ENCODE measurements around the gene MTG1.
"Not testable (repeated sequence)": the region's sequence is repeated elsewhere in the genome, so short reads cannot be mapped to it uniquely, and the experiment has no call there.

MTG1 gene

DNA sequence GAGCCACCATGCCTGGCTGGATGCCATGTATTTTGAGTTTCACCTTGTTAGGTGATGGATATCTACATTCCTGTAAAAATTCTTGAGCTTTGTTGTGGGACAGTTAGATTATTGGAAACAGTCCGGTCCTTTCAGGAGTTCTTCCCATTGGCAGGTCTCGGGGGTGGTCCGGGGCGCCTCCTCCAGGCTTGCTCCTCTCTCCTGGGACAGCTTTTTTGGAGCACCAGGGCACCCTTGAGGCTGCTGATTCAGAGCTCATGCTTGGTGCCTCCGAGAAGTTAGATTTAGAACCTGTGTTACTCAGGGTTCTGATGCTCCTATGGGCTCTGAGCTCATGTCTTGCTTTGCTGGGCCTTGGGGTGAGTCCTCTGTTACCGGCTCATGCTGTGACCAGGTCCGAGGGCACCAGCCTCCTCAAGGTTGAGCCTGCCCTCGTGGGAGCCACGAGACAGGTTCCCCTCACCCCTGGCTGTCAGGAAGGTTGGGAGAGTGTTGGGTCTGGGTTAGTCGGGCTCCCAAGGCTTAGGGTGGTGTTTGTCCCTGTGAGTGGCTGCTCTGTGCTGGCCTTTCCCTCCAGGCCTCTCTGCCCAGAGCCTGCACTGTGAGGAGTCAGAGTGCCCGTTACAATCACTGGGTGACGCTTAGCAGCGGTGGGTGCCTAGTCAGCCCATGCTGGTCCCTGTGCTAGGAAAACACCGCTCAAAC lies 24.5 kb downstream of the MTG1 start:
- DNase-seq (ENCODE audit: low read depth, low spot score) = no peak
- WGBS (ENCODE audit: insufficient coverage, insufficient read length) = no CpG with 5 or more reads among the region's 14 CpGs
- Histone ChIP-seq H3K36me3 (ENCODE audit: control insufficient read depth, insufficient read depth, low read length) (peaks cover 10% of the 10 kb centered on the region; the same call in 1 of the 2 replicates), H3K4me3 (ENCODE audit: low read length) (no peak overlapping the region), H3K27ac (ENCODE audit: low read length) (no peak overlapping the region), H3K4me1 (ENCODE audit: control insufficient read depth, insufficient read depth, low read length) (peaks cover 2% of the 10 kb centered on the region; the same call in 1 of the 2 replicates), H3K27me3 (ENCODE audit: control insufficient read depth, insufficient read depth, low read length) (no peaks in the 10 kb centered on the region), H3K9me3 (ENCODE audit: control insufficient read depth, insufficient read depth, low read length) (no peaks in the 10 kb centered on the region)

DNA sequence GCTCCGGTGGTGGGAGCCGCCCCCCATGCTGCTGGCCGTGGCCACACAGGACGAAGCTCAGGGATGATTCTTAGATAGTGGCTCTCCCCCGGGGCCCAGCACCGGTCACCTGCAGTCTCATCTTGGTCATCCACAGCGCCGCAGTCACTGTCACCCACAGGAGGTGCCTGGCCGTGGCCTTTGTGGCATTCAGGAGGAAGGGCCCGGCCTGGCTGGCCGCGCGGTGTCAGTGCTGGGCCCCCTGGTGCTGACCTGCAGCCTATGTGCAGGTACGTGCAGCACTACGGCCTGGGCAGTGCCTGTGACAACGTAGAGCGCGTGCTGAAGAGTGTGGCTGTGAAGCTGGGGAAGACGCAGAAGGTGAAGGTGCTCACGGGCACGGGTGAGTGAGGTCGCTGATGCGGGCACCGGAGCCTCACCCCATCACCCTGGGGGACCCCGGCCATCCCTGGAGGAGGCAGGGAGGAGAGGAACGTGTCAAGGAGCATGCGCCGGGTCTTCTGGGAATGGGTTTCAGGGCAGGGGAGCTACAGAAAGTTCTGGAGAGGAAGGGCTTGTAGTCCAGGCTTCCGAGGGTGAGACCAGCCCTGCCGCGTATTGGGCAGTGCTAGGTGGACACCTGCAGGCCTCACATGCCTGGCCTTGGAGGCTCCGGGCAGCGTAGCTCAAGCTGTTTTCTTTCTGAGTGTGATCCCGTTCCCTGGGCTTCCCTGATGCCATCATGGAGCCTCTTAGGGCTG lies 25.4 kb downstream of the MTG1 start:
- Histone ChIP-seq H3K9me3 (ENCODE audit: control insufficient read depth, insufficient read depth, low read length) (no peaks in the 10 kb centered on the region), H3K4me1 (ENCODE audit: control insufficient read depth, insufficient read depth, low read length) (peaks cover 2% of the 10 kb centered on the region; the same call in 1 of the 2 replicates), H3K27ac (ENCODE audit: low read length) (no peak overlapping the region), H3K36me3 (ENCODE audit: control insufficient read depth, insufficient read depth, low read length) (peaks cover 10% of the 10 kb centered on the region; the same call in 1 of the 2 replicates), H3K27me3 (ENCODE audit: control insufficient read depth, insufficient read depth, low read length) (no peaks in the 10 kb centered on the region), H3K4me3 (ENCODE audit: low read length) (no peak overlapping the region; the same call in 1 of the 2 replicates)
- no CpG with 5 or more reads among the region's 34 CpGs for WGBS (ENCODE audit: insufficient coverage, insufficient read length)
- no peak for DNase-seq (ENCODE audit: low read depth, low spot score)

- Histone ChIP-seq H3K27ac (ENCODE audit: low read length) (no peak overlapping the region), H3K9me3 (ENCODE audit: control insufficient read depth, insufficient read depth, low read length) (no peaks in the 10 kb centered on the region), H3K4me1 (ENCODE audit: control insufficient read depth, insufficient read depth, low read length) (peaks cover 2% of the 10 kb centered on the region; the same call in 1 of the 2 replicates), H3K36me3 (ENCODE audit: control insufficient read depth, insufficient read depth, low read length) (peaks cover 10% of the 10 kb centered on the region; the same call in 1 of the 2 replicates), H3K4me3 (ENCODE audit: low read length) (no peak overlapping the region), H3K27me3 (ENCODE audit: control insufficient read depth, insufficient read depth, low read length) (no peaks in the 10 kb centered on the region)
- DNase-seq (ENCODE audit: low read depth, low spot score) = no peak
- no CpG with 5 or more reads among the region's 17 CpGs for WGBS (ENCODE audit: insufficient coverage, insufficient read length)
These were observed 26.1 kb downstream of the MTG1 start for GRCh38 chr10:133420028-133420427.

DNA sequence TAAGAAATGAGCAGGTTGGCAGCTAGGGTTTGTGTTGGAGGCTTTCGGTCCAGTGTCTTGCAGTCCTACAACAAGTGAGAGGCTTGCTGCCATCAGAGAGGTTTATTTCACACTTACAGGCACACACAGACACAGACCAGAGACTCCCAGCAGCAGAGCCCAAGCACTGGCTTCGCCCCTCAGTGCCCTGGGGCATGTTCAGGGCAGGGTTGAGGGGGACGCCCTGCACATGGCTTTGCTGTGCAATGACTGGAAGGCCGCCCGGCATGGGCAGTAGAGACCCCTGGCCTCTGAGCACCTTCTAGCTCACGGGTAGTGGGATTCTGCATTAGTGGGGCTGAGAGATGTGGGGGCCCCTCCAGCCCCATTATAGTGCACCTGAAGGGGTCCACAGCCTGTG lies 26.6 kb downstream of the MTG1 start:
- H3K4me1 ChIP-seq (ENCODE audit: control insufficient read depth, insufficient read depth, low read length) = peaks cover 2% of the 10 kb centered on the region; the same call in 1 of the 2 replicates
- H3K36me3 ChIP-seq (ENCODE audit: control insufficient read depth, insufficient read depth, low read length) = peaks cover 10% of the 10 kb centered on the region; the same call in 1 of the 2 replicates
- H3K4me3 ChIP-seq (ENCODE audit: low read length) = no peak overlapping the region
- H3K9me3 ChIP-seq (ENCODE audit: control insufficient read depth, insufficient read depth, low read length) = no peaks in the 10 kb centered on the region
- no peaks in the 10 kb centered on the region for H3K27me3 ChIP-seq (ENCODE audit: control insufficient read depth, insufficient read depth, low read length)
- no peak overlapping the region for H3K27ac ChIP-seq (ENCODE audit: low read length)
- DNase-seq (ENCODE audit: low read depth, low spot score) = no peak
- WGBS (ENCODE audit: insufficient coverage, insufficient read length) = no CpG with 5 or more reads among the region's 6 CpGs

DNA sequence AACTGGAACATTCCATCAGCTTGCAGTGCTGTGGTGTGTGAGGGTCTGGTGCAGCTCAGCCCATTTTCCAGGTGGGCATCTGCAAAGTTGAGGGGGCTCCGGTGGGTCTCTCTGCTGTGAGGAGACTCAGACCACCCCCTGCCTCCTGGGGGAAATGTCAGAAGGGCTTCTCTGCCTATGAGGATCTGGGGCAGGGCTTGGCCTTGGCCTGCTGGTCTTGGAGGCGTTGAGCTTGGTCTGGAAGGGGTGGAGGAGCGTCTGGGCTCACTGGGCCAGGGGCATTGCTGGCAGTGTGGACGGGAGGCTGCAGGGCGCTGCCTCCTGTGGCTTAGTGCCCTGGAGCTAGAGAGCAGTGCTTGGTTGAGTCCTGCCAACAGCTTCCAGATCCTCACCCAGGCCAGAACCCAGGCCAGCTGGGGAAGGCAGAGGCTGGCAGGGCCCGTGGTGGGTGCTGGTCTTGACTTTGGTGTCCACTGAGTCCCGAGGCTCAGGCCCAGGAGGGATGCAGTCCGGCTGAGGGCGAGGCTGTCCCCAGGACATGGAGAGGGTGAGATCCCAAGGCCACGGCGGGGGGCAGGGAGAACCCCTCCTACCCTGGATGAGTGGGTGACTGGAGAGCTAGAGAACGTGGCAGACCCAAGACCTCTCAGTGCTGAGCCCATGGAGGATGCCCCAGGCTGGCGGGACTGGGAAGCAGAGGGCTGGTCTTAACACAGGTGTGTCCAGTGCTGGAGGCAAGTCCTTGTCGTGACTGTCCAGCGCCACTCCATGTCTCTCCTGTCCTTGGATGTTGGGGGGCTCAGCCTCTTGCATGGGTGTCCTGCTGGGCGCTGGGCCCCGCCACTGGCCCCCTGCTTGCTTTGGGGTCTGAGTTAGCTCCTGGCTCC lies 27.6 kb downstream of the MTG1 start:
- 0 out of 2 replicates have a peak overlapping the region, but pooled peaks have one; percentile 13 for H3K4me3 ChIP-seq (ENCODE audit: low read length)
- no CpG with 5 or more reads among the region's 17 CpGs for WGBS (ENCODE audit: insufficient coverage, insufficient read length)

GRCh38 chr10:133422223-133422806 lies 28.4 kb downstream of the MTG1 start:
- Histone ChIP-seq H3K4me3 (ENCODE audit: low read length) (no peak overlapping the region), H3K36me3 (ENCODE audit: control insufficient read depth, insufficient read depth, low read length) (peaks cover 6% of the 10 kb centered on the region; the same call in 1 of the 2 replicates), H3K4me1 (ENCODE audit: control insufficient read depth, insufficient read depth, low read length) (peaks cover 2% of the 10 kb centered on the region; the same call in 1 of the 2 replicates), H3K27ac (ENCODE audit: low read length) (no peak overlapping the region), H3K27me3 (ENCODE audit: control insufficient read depth, insufficient read depth, low read length) (no peaks in the 10 kb centered on the region), H3K9me3 (ENCODE audit: control insufficient read depth, insufficient read depth, low read length) (no peaks in the 10 kb centered on the region)
- no CpG with 5 or more reads among the region's 16 CpGs for WGBS (ENCODE audit: insufficient coverage, insufficient read length)
- no peak for DNase-seq (ENCODE audit: low read depth, low spot score)

More for the DNA sequence above, 27.6 kb downstream of the MTG1 start:
- Histone ChIP-seq H3K36me3 (ENCODE audit: control insufficient read depth, insufficient read depth, low read length) (peaks cover 6% of the 10 kb centered on the region; the same call in 1 of the 2 replicates), H3K27me3 (ENCODE audit: control insufficient read depth, insufficient read depth, low read length) (no peaks in the 10 kb centered on the region), H3K9me3 (ENCODE audit: control insufficient read depth, insufficient read depth, low read length) (no peaks in the 10 kb centered on the region), H3K27ac (ENCODE audit: low read length) (no peak overlapping the region), H3K4me1 (ENCODE audit: control insufficient read depth, insufficient read depth, low read length) (peaks cover 2% of the 10 kb centered on the region; the same call in 1 of the 2 replicates)
- DNase-seq (ENCODE audit: low read depth, low spot score) = no peak

GRCh38 chr10:133422807-133423771 lies 29.1 kb downstream of the MTG1 start:
- no peak overlapping the region for H3K4me3 ChIP-seq (ENCODE audit: low read length)
- H3K27ac ChIP-seq (ENCODE audit: low read length) = no peak overlapping the region
- no peaks in the 10 kb centered on the region for H3K27me3 ChIP-seq (ENCODE audit: control insufficient read depth, insufficient read depth, low read length)
- H3K4me1 ChIP-seq (ENCODE audit: control insufficient read depth, insufficient read depth, low read length) = peaks cover 2% of the 10 kb centered on the region; the same call in 1 of the 2 replicates
- peaks cover 6% of the 10 kb centered on the region; the same call in 1 of the 2 replicates for H3K36me3 ChIP-seq (ENCODE audit: control insufficient read depth, insufficient read depth, low read length)
- no peaks in the 10 kb centered on the region for H3K9me3 ChIP-seq (ENCODE audit: control insufficient read depth, insufficient read depth, low read length)
- no peak for DNase-seq (ENCODE audit: low read depth, low spot score)
- no CpG with 5 or more reads among the region's 88 CpGs for WGBS (ENCODE audit: insufficient coverage, insufficient read length)

DNA sequence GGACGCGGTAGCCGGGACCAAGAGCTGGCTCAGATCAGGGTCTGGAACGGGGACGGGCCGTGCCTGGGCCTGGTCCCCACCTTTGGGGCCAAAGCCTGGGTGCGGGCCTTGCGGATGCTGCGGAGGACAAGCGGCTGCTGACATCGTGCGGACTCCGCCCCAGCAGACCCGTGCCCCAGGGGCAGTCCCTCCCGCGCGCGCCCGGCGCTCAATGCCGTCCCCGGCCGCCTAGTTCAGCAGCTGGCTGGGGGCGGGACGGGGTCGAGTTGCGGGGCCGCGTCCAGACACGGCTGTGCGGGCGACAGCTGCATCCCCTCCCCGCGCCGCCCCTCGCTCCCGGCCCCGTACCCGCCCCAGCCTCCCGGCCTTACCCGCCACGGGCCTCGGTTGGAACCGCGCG lies 30.1 kb downstream of the MTG1 start:
- not testable (repeated sequence) for DNase-seq (ENCODE audit: low read depth, low spot score); H3K27me3 ChIP-seq (ENCODE audit: control insufficient read depth, insufficient read depth, low read length); H3K4me1 ChIP-seq (ENCODE audit: control insufficient read depth, insufficient read depth, low read length); H3K4me3 ChIP-seq (ENCODE audit: low read length); H3K9me3 ChIP-seq (ENCODE audit: control insufficient read depth, insufficient read depth, low read length); H3K36me3 ChIP-seq (ENCODE audit: control insufficient read depth, insufficient read depth, low read length); H3K27ac ChIP-seq (ENCODE audit: low read length)
- no CpG with 5 or more reads among the region's 46 CpGs for WGBS (ENCODE audit: insufficient coverage, insufficient read length)

GRCh38 chr10:133424601-133425000 lies 30.6 kb downstream of the MTG1 start, which contains the start of gene SPRN:
Gene SPRN, minus strand, starts transcription at chr10:133424625. Its CDS starts 944 bp downstream, at chr10:133423681.
- not testable (repeated sequence) for H3K27me3 ChIP-seq (ENCODE audit: control insufficient read depth, insufficient read depth, low read length); H3K36me3 ChIP-seq (ENCODE audit: control insufficient read depth, insufficient read depth, low read length); H3K4me3 ChIP-seq (ENCODE audit: low read length); H3K9me3 ChIP-seq (ENCODE audit: control insufficient read depth, insufficient read depth, low read length); H3K4me1 ChIP-seq (ENCODE audit: control insufficient read depth, insufficient read depth, low read length); DNase-seq (ENCODE audit: low read depth, low spot score); H3K27ac ChIP-seq (ENCODE audit: low read length)
- WGBS (ENCODE audit: insufficient coverage, insufficient read length) = no CpG with 5 or more reads among the region's 37 CpGs

Measured in iPS DF 6.9 (cell line).